Stomach smooth muscle (tissue), 2 donors: Measurements from ENCODE around the gene PLGRKT.

ENCODE experiments used
- H3K27ac ChIP-seq: one replicate; pipeline ENCODE4 v1.7.0; 2013; ENCODE audit warnings: mild to moderate bottlenecking, low read length, inconsistent platforms
- H3K27me3 ChIP-seq, 2 donors: one replicate each; pipeline ENCODE4 v1.7.0; 2013; ENCODE audit warnings: low read length in 2 of 2; ENCODE audit not compliant: insufficient read depth in 2 of 2, control insufficient read depth in 1 of 2
- H3K36me3 ChIP-seq, 2 donors: one replicate each; pipeline ENCODE4 v1.7.0; 2013; ENCODE audit warnings: low read length in 2 of 2; ENCODE audit not compliant: control insufficient read depth in 2 of 2, insufficient read depth in 2 of 2
- H3K4me1 ChIP-seq: one replicate; pipeline ENCODE4 v1.7.0; 2013; ENCODE audit warnings: low read length; ENCODE audit not compliant: control insufficient read depth, insufficient read depth
- H3K4me3 ChIP-seq, 2 donors: one replicate each; pipeline ENCODE4 v1.7.0; 2013; ENCODE audit warnings: low read length in 2 of 2
- H3K9ac ChIP-seq, 2 donors: one replicate each; pipeline ENCODE4 v1.7.0; 2013; ENCODE audit warnings: low read length in 2 of 2, mild to moderate bottlenecking in 1 of 2
- H3K9me3 ChIP-seq, 2 donors: one replicate each; pipeline ENCODE4 v1.7.0; 2013; ENCODE audit warnings: low read length in 2 of 2; ENCODE audit not compliant: control insufficient read depth in 2 of 2
- donor health status: healthy.
- donor health status: Pancreatic carcinoma.

Gene PLGRKT

GRCh38 chr9:5375790-5376477, 61.8 kb downstream of the PLGRKT start:
- Histone ChIP-seq H3K9ac (no peak overlapping the region), H3K9me3 (peaks cover 0 to 3% of the 10 kb centered on the region in 2 donors)

DNA sequence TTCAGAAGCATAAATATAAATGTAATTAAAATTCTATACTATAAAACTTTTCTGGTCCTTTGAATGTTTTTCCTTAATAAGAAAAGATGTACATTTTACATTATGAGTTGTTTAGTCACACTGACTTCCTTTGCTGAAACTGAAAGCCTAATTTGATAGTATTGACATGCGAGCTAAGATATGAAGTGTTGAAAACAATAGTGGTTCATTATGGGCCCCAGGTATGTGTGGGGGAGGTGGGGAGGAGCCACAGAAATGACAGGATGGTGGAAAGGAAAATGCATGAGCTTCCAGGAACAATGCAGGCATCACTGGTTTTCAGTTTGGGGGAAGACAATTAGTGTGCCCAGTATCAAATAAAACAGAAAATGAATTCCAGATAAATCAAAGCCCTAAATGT, 62.6 kb downstream of the PLGRKT start:
- Histone ChIP-seq H3K27me3 (no peaks in the 10 kb centered on the region), H3K4me3 (no peak overlapping the region), H3K27ac (no peak overlapping the region)

More at GRCh38 chr9:5375790-5376477, 61.8 kb downstream of the PLGRKT start:
- no peak overlapping the region for H3K27ac ChIP-seq
- peaks cover 0 to 4% of the 10 kb centered on the region in 2 donors for H3K36me3 ChIP-seq
- H3K4me1 ChIP-seq = no peaks in the 10 kb centered on the region
- no peak overlapping the region for H3K4me3 ChIP-seq
- no peaks in the 10 kb centered on the region for H3K27me3 ChIP-seq

GRCh38 chr9:5364294-5365024, 73.3 kb downstream of the PLGRKT start:
- Histone ChIP-seq H3K9me3 (no peaks in the 10 kb centered on the region), H3K27ac (no peak overlapping the region), H3K36me3 (peaks cover 0 to 2% of the 10 kb centered on the region in 2 donors), H3K9ac (no peak overlapping the region), H3K4me1 (no peaks in the 10 kb centered on the region), H3K27me3 (no peaks in the 10 kb centered on the region), H3K4me3 (no peak overlapping the region)

More for the DNA sequence above, 62.6 kb downstream of the PLGRKT start:
- Histone ChIP-seq H3K9ac (no peak overlapping the region), H3K9me3 (no peaks in the 10 kb centered on the region), H3K36me3 (peaks cover 0 to 4% of the 10 kb centered on the region in 2 donors), H3K4me1 (no peaks in the 10 kb centered on the region)

- H3K27me3 ChIP-seq = no peaks in the 10 kb centered on the region
- H3K9me3 ChIP-seq = no peaks in the 10 kb centered on the region
- peaks cover 0 to 2% of the 10 kb centered on the region in 2 donors for H3K36me3 ChIP-seq
- no peak overlapping the region for H3K4me3 ChIP-seq
- no peak overlapping the region for H3K27ac ChIP-seq
- H3K9ac ChIP-seq = no peak overlapping the region
- no peaks in the 10 kb centered on the region for H3K4me1 ChIP-seq
Observed at GRCh38 chr9:5361326-5362010, 76.3 kb downstream of the PLGRKT start.

DNA sequence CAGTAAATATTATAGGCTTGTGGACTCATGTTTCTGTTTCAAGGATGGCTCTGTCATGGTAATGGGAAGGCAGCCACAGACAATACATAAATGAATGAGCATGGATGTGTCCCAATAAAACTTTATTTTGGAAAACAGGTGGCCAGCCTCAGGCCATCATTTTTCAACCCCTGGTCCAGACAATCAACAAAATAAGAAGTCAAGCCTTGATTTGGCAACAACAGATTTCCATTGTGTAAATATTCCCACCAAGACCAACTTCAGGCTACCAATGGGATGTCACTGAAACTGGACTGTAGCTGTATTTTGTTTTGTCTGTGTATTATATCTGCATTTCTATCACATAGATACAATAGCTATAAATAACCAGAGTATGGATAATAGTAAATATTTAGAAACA, 77.4 kb downstream of the PLGRKT start:
- no peaks in the 10 kb centered on the region for H3K27me3 ChIP-seq
- H3K4me1 ChIP-seq = no peaks in the 10 kb centered on the region
- H3K9ac ChIP-seq = no peak overlapping the region
- peaks cover 0 to 2% of the 10 kb centered on the region in 2 donors for H3K36me3 ChIP-seq
- H3K4me3 ChIP-seq = no peak overlapping the region
- H3K9me3 ChIP-seq = no peaks in the 10 kb centered on the region
- H3K27ac ChIP-seq = no peak overlapping the region

DNA sequence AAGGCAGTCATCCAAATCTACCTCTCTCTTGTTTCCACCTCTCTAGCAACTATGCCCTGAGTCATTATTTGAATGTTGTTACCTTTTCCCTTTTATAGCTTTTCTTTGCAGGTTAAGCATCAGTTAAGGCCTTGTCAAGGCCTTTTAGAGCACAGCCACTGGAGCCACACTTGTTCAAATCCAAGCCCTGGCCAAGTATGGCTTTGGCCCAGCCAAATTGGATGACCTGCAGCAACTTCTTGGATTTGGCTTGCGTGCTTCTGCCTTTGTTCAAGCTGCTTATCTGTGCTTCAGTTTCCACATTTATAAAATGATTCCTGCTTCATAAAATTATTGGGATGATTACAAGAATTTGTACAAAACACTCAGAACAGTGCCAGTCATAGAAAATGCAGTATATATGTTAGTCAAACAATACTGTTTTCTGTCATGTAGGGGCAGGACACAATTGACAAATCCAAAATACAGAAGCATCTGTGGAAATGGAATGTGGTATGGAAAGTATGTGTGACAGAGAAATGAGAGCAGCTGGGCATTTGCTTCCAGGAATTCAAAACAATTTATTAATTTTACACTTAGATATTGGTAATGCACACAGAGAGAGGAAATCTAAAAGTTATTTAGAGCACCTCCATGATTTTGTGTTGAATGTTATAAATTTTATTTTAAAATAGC, 80.2 kb downstream of the PLGRKT start:
- Histone ChIP-seq H3K36me3 (peaks cover 0 to 2% of the 10 kb centered on the region in 2 donors), H3K9me3 (no peaks in the 10 kb centered on the region), H3K4me3 (no peak overlapping the region), H3K27ac (no peak overlapping the region), H3K4me1 (no peaks in the 10 kb centered on the region), H3K27me3 (no peaks in the 10 kb centered on the region), H3K9ac (no peak overlapping the region)

DNA sequence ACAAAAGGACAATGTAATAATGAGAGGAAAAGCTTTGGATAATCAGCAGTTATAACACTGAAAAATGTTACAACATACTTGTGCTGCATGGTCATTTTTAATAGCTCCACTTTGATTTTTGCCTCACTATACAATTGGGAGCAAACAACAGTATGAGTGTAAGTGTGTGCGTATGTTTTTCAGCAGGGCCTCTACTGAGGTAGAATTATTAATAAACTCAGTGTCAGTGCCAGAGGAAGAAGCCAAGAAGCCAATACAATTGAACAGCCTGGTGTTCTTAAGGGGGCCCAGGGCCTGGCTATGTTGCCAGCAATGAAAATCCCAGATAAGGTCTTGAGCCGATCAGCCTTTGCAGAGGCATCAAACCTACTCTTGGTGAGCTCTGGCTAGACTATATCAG, 81.9 kb downstream of the PLGRKT start:
- H3K27me3 ChIP-seq = no peaks in the 10 kb centered on the region
- peaks cover 0 to 2% of the 10 kb centered on the region in 2 donors for H3K36me3 ChIP-seq
- H3K4me1 ChIP-seq = no peaks in the 10 kb centered on the region
- H3K4me3 ChIP-seq = no peak overlapping the region
- no peak overlapping the region for H3K27ac ChIP-seq
- no peaks in the 10 kb centered on the region for H3K9me3 ChIP-seq
- H3K9ac ChIP-seq = no peak overlapping the region

- no peaks in the 10 kb centered on the region for H3K9me3 ChIP-seq
- no peaks in the 10 kb centered on the region for H3K36me3 ChIP-seq
- H3K4me1 ChIP-seq = no peaks in the 10 kb centered on the region
- H3K4me3 ChIP-seq = no peak overlapping the region
- no peak overlapping the region for H3K27ac ChIP-seq
- H3K9ac ChIP-seq = no peak overlapping the region
- no peaks in the 10 kb centered on the region for H3K27me3 ChIP-seq
Observed at GRCh38 chr9:5355226-5355625, 82.5 kb downstream of the PLGRKT start.

DNA sequence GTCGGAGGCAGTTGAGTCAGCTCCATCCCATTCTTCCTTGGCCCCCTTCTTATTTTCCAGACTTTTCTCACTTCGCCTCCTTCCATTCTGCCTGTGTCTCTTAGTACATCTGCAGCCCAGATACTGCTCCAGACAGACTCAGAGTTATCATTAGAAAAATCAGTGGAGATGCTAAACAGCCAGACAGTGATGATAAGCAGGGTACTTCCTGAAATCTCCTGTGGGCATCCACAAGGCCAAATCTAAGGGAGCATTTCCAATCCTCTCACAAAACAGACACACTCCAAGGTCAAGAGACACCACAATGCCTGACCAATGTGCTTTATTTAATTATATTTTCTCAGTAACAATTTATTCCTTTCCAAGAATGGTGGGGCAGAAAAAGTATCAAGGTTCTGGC, 83.5 kb downstream of the PLGRKT start:
- Histone ChIP-seq H3K4me1 (no peaks in the 10 kb centered on the region), H3K4me3 (no peak overlapping the region), H3K27me3 (no peaks in the 10 kb centered on the region), H3K36me3 (no peaks in the 10 kb centered on the region), H3K9me3 (no peaks in the 10 kb centered on the region), H3K9ac (no peak overlapping the region), H3K27ac (no peak overlapping the region)

- no peak overlapping the region for H3K9ac ChIP-seq
- no peaks in the 10 kb centered on the region for H3K27me3 ChIP-seq
- no peaks in the 10 kb centered on the region for H3K36me3 ChIP-seq
- H3K4me3 ChIP-seq = no peak overlapping the region
- no peaks in the 10 kb centered on the region for H3K4me1 ChIP-seq
- no peaks in the 10 kb centered on the region for H3K9me3 ChIP-seq
- H3K27ac ChIP-seq = no peak overlapping the region
Observed at GRCh38 chr9:5352637-5353248, 85.0 kb downstream of the PLGRKT start.
